ENCODE results near the gene SENP3.

SENP3 gene

GRCh38 chr17:7589891-7590691 lies 28.4 kb downstream of the SENP3 start, which contains the start of gene SOX15:
Gene SOX15, minus strand, starts transcription at chr17:7590094. Its CDS starts 418 bp downstream, at chr17:7589676.
- H3K36me3 ChIP-seq (ENCODE audit: control insufficient read depth in 2 of 2, insufficient read depth in 1 of 2, low read length in 2 of 2), result peaks cover 40 to 94% of the 10 kb centered on the region in 2 experiments
- H3K4me1 ChIP-seq (ENCODE audit: control insufficient read depth, insufficient read depth, low read length), result no peaks in the 10 kb centered on the region; the same call in 1 of the 2 replicates
- H3K27ac ChIP-seq (ENCODE audit: extremely low read depth, low read depth, low read length), result peak within 1 kb of the TSS; percentile 8; the same call in 1 of the 2 replicates
- CTCF ChIA-PET, result interaction anchor here (0.6 to 2.0 kb wide), 8 partner anchors 10 to 291 kb away, joined by 3 to 10 read pairs (median 4); partner anchors contain the start of genes CD68, TP53 and WRAP53
- no peak within 1 kb of the TSS for H3K4me3 ChIP-seq (ENCODE audit: low read depth, low read length)
- TF ChIP-seq KLF10 (tag by site-specific recombination; IDR thresholded peaks at IDR 0.05) (0 out of 2 replicates have a peak, but pooled peaks have one; percentile 23), ZNF48 (tag by site-specific recombination; IDR thresholded peaks at IDR 0.05) (no peak), SCRT2 (tag by site-specific recombination; IDR thresholded peaks at IDR 0.05) (peak; percentile 20; the same call in 1 of the 2 replicates), ZNF692 (tag by site-specific recombination; IDR thresholded peaks at IDR 0.05) (no peak), ZNF157 (tag by site-specific recombination; IDR thresholded peaks at IDR 0.05) (no peak), KLF9 (tag by site-specific recombination; IDR thresholded peaks at IDR 0.05; ENCODE audit: low read depth) (peak; percentile 55; the same call in 1 of the 2 replicates), ZBTB20 (tag by site-specific recombination; IDR thresholded peaks at IDR 0.05) (no peak), HIC1 (tag by site-specific recombination; IDR thresholded peaks at IDR 0.05) (no peak)
- no peaks in the 10 kb centered on the region for H3K9me3 ChIP-seq (ENCODE audit: control insufficient read depth, insufficient read depth, low read depth, low read length)
- POLR2A ChIA-PET, result interaction anchor here (0.6 to 3.1 kb wide), 6 partner anchors 9 to 311 kb away, joined by 3 to 18 read pairs (median 4); partner anchors contain the start of genes CD68 and TP53

- H3K9me3 ChIP-seq (ENCODE audit: control insufficient read depth, insufficient read depth, low read depth, low read length), result no peaks in the 10 kb centered on the region
- H3K36me3 ChIP-seq (ENCODE audit: control insufficient read depth in 2 of 2, insufficient read depth in 1 of 2, low read length in 2 of 2), result peaks cover 47 to 96% of the 10 kb centered on the region in 2 experiments
- ChIA-PET POLR2A (interaction anchor here (0.6 to 3.1 kb wide), 5 partner anchors 8 to 310 kb away, joined by 3 to 18 read pairs (median 3); partner anchors contain the start of gene CD68), CTCF (interaction anchor here (0.9 to 1.3 kb wide), 2 partner anchors 10 to 76 kb away, joined by 4 to 8 read pairs; no protein-coding TSS in a partner anchor)
- TF ChIP-seq ZNF600 (tag by site-specific recombination; IDR thresholded peaks at IDR 0.05), result 0 out of 2 replicates have a peak, but pooled peaks have one; percentile 42
- TF ChIP-seq ZNF391 (tag by site-specific recombination; IDR thresholded peaks at IDR 0.05; ENCODE audit: borderline replicate concordance, low read depth), result no peak
- H3K4me1 ChIP-seq (ENCODE audit: control insufficient read depth, insufficient read depth, low read length), result no peaks in the 10 kb centered on the region; the same call in 1 of the 2 replicates
- peak overlapping the region; percentile 8; the same call in 1 of the 2 replicates for H3K27ac ChIP-seq (ENCODE audit: extremely low read depth, low read depth, low read length)
- H3K4me3 ChIP-seq (ENCODE audit: low read depth, low read length), result no peak overlapping the region
Observed at GRCh38 chr17:7590743-7591142, 29.0 kb downstream of the SENP3 start.

- POLR2A ChIA-PET, result interaction anchor here (0.9 to 1.3 kb wide), 5 partner anchors 8 to 95 kb away, joined by 3 to 5 read pairs (median 3); partner anchors contain the start of gene MPDU1
- peak overlapping the region; percentile 24; the same call in 1 of the 2 replicates for H3K27ac ChIP-seq (ENCODE audit: extremely low read depth, low read depth, low read length)
- H3K36me3 ChIP-seq (ENCODE audit: control insufficient read depth in 2 of 2, insufficient read depth in 1 of 2, low read length in 2 of 2), result peaks cover 52 to 98% of the 10 kb centered on the region in 2 experiments
- CTCF ChIA-PET, result interaction anchor here (0.6 to 1.3 kb wide), 3 partner anchors 9 to 94 kb away, joined by 3 to 8 read pairs (median 3); no protein-coding TSS in a partner anchor
- H3K4me3 ChIP-seq (ENCODE audit: low read depth, low read length), result no peak overlapping the region
- no peaks in the 10 kb centered on the region; the same call in 1 of the 2 replicates for H3K4me1 ChIP-seq (ENCODE audit: control insufficient read depth, insufficient read depth, low read length)
- H3K9me3 ChIP-seq (ENCODE audit: control insufficient read depth, insufficient read depth, low read depth, low read length), result no peaks in the 10 kb centered on the region
- TF ChIP-seq ZNF398 (tag by site-specific recombination; IDR thresholded peaks at IDR 0.05) (peak; percentile 26; the same call in 1 of the 2 replicates), ZBTB49 (tag by site-specific recombination; IDR thresholded peaks at IDR 0.05; ENCODE audit: low read depth) (no peak), ZNF48 (tag by site-specific recombination; IDR thresholded peaks at IDR 0.05) (no peak), GLIS2 (tag by site-specific recombination; IDR thresholded peaks at IDR 0.05) (peak; percentile 33; the same call in 1 of the 2 replicates), ZBTB10 (tag by site-specific recombination; IDR thresholded peaks at IDR 0.05) (no peak), ZNF645 (tag by site-specific recombination; IDR thresholded peaks at IDR 0.05) (no peak)
Observed at GRCh38 chr17:7591596-7591995, 29.9 kb downstream of the SENP3 start.

Measured in HEK293 (cell line).